Smooth muscle cell (in vitro differentiated cells): Measurements from ENCODE around the gene NAV2. TPM values are rescaled to one million over a fixed set of nuclear protein-coding genes. Genes with fewer than 3 reads are reported as not detected.

Source experiments
- DNase-seq: peaks from one replicate; lab custom pipeline; 2025; ENCODE audit not compliant: unreplicated experiment; lab: John Stamatoyannopoulos, UW
- H2AFZ ChIP-seq: fragments of 200-600 bp; sonication (generic); 2 replicates; pipeline ENCODE4 v1.6.0; 2016; ENCODE audit warnings: antibody characterized with exemption, low read depth, mild to moderate bottlenecking
- H3F3A ChIP-seq: fragments of 200-600 bp; sonication (generic); 2 replicates; pipeline ENCODE4 v1.6.0; 2017; ENCODE audit warnings: antibody characterized with exemption, low read depth
- H3K27ac ChIP-seq: fragments of 200-600 bp; sonication (generic); 2 replicates; pipeline ENCODE4 v1.5.1; 2016; ENCODE audit warnings: low read depth, mild to moderate bottlenecking
- H3K27me3 ChIP-seq: fragments of 200-600 bp; sonication (generic); 2 replicates; pipeline ENCODE4 v1.6.1; 2016; ENCODE audit warnings: low read depth, mild to moderate bottlenecking
- H3K36me3 ChIP-seq: fragments of 200-600 bp; sonication (generic); 2 replicates; pipeline ENCODE4 v1.5.1; 2016; ENCODE audit warnings: low read depth
- H3K4me1 ChIP-seq: fragments of 200-600 bp; sonication (generic); 2 replicates; pipeline ENCODE4 v1.5.1; 2016; ENCODE audit warnings: low read depth
- H3K4me2 ChIP-seq: fragments of 200-600 bp; sonication (generic); 2 replicates; pipeline ENCODE4 v1.6.0; 2016; ENCODE audit warnings: mild to moderate bottlenecking
- H3K4me3 ChIP-seq: fragments of 200-600 bp; sonication (generic); 2 replicates; pipeline ENCODE4 v1.5.1; 2016; ENCODE audit warnings: mild to moderate bottlenecking
- H3K79me2 ChIP-seq: fragments of 200-600 bp; sonication (generic); 2 replicates; pipeline ENCODE4 v1.6.0; 2016; ENCODE audit warnings: low read depth, mild to moderate bottlenecking
- H3K9ac ChIP-seq: fragments of 200-600 bp; sonication (generic); 2 replicates; pipeline ENCODE4 v1.6.0; 2016; ENCODE audit warnings: low read depth
- H3K9me3 ChIP-seq: fragments of 200-600 bp; sonication (generic); replicated peaks from 2 replicates; pipeline ENCODE4 v1.5.1; 2016; ENCODE audit warnings: low read depth
- H4K20me1 ChIP-seq: fragments of 200-600 bp; sonication (generic); 2 replicates; pipeline ENCODE4 v1.6.0; 2016; ENCODE audit warnings: low read depth
- WGBS: methylation state at CpG from one replicate; pipeline ENCODE4 v1.1.7; 2016; ENCODE audit warnings: low lambda C conversion rate; 5-methylcytosine and 5-hydroxymethylcytosine counted together
- polyA plus RNA-seq: library from polyadenylated mRNA; unstranded; fragments of >200 nt; fragmentation: Nextera tagmentation; extraction: Ambion mirVana; gene quantifications from 2 replicates; pipeline ENCODE4 v1.2.1, GENCODE V29; 2016
- total RNA-seq: library from RNA; depleted of rRNA; stranded (reverse); fragments of >200 nt; gene quantifications from 2 replicates; pipeline ENCODE4 v1.2.3, GENCODE V29; 2014
- TF ChIP-seq, protein P1 (sequence below): fragments of 200-600 bp; sonication (generic); IDR thresholded peaks from 2 replicates; pipeline ENCODE4 v1.5.1; 2017; ENCODE audit warnings: borderline replicate concordance, mild to moderate bottlenecking, antibody characterized with exemption; ENCODE audit not compliant: insufficient read depth, poor library complexity, severe bottlenecking

NAV2 gene
- total and polyA plus RNA-seq, 2 experiments from 2014 or later: 14.1 to 67.5 TPM

- Histone ChIP-seq H3K4me2 (peak overlapping the region; percentile 45), H3K79me2 (no peaks in the 10 kb centered on the region), H3F3A (peaks cover 45% of the 10 kb centered on the region), H3K27me3 (no peaks in the 10 kb centered on the region), H3K36me3 (no peaks in the 10 kb centered on the region), H2AFZ (peak overlapping the region; percentile 22), H3K9ac (no peak overlapping the region), H3K27ac (peak overlapping the region; percentile 70), H4K20me1 (no peaks in the 10 kb centered on the region), H3K4me3 (no peak overlapping the region), H3K4me1 (peaks cover 33% of the 10 kb centered on the region), H3K9me3 (no peaks in the 10 kb centered on the region)
- 72% methylated on average over 5 of the region's 5 CpGs for WGBS
- TF ChIP-seq, protein P1, sequence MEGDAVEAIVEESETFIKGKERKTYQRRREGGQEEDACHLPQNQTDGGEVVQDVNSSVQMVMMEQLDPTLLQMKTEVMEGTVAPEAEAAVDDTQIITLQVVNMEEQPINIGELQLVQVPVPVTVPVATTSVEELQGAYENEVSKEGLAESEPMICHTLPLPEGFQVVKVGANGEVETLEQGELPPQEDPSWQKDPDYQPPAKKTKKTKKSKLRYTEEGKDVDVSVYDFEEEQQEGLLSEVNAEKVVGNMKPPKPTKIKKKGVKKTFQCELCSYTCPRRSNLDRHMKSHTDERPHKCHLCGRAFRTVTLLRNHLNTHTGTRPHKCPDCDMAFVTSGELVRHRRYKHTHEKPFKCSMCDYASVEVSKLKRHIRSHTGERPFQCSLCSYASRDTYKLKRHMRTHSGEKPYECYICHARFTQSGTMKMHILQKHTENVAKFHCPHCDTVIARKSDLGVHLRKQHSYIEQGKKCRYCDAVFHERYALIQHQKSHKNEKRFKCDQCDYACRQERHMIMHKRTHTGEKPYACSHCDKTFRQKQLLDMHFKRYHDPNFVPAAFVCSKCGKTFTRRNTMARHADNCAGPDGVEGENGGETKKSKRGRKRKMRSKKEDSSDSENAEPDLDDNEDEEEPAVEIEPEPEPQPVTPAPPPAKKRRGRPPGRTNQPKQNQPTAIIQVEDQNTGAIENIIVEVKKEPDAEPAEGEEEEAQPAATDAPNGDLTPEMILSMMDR: no peak
- no peak for DNase-seq
Measured at GRCh38 chr11:19982774-19983495, 270.3 kb downstream of the NAV2 start.

GRCh38 chr11:19984048-19984742 lies 271.6 kb downstream of the NAV2 start:
- no peaks in the 10 kb centered on the region for H3K27me3 ChIP-seq
- peaks cover 43% of the 10 kb centered on the region for H3F3A ChIP-seq
- no peak overlapping the region for H2AFZ ChIP-seq
- DNase-seq: no peak
- H3K36me3 ChIP-seq: no peaks in the 10 kb centered on the region
- H3K9me3 ChIP-seq: no peaks in the 10 kb centered on the region
- peaks cover 38% of the 10 kb centered on the region for H3K4me1 ChIP-seq
- no peaks in the 10 kb centered on the region for H3K79me2 ChIP-seq
- H3K4me3 ChIP-seq: no peak overlapping the region
- H3K27ac ChIP-seq: peak overlapping the region; percentile 70
- TF ChIP-seq, protein P1: no peak
- H3K4me2 ChIP-seq: no peak overlapping the region
- no peaks in the 10 kb centered on the region for H4K20me1 ChIP-seq
- no peak overlapping the region for H3K9ac ChIP-seq
- WGBS: 95% methylated on average over 8 of the region's 8 CpGs

DNA sequence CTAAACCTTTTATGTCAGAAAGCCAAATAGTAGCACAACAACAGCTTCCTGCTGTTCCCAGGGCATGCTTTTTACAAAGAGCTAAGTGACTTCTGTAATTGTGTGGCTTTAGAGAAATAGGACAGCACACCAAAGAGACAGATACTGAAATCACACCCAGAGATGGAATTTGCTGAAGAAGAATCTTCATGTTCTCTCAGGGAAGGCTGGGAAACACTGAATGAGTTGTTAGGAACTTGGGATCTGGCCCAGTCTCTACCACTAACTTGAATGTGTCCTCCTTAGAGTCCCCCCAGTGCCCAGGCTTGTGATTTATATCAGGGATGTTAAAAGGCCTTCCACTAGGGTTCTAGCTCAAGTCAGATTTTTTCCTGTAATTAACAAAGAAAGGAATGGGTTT lies 272.5 kb downstream of the NAV2 start:
- no peaks in the 10 kb centered on the region for H3K79me2 ChIP-seq
- H2AFZ ChIP-seq: peak overlapping the region; percentile 24
- TF ChIP-seq, protein P1: no peak
- H3K9me3 ChIP-seq: no peaks in the 10 kb centered on the region
- H3F3A ChIP-seq: peaks cover 34% of the 10 kb centered on the region
- H3K36me3 ChIP-seq: no peaks in the 10 kb centered on the region
- H3K27me3 ChIP-seq: no peaks in the 10 kb centered on the region
- peak overlapping the region; percentile 50 for H3K27ac ChIP-seq
- DNase-seq: no peak
- H3K4me3 ChIP-seq: no peak overlapping the region
- H3K4me1 ChIP-seq: peaks cover 35% of the 10 kb centered on the region
- H3K4me2 ChIP-seq: peak overlapping the region; percentile 14
- no peaks in the 10 kb centered on the region for H4K20me1 ChIP-seq
- H3K9ac ChIP-seq: no peak overlapping the region
